Upper lobe of left lung (tissue), 4 donors: ENCODE results near the gene FAM174A.

Experiments
- CTCF ChIP-seq, 6 experiments: fragments of 450-650 bp in 4 of 6; fragments of 200-600 bp in 2 of 6; sonication (generic) in 2 of 6; IDR thresholded peaks; one replicate each; pipeline ENCODE4 v1.5.1; 2016 to 2019; ENCODE audit warnings: antibody characterized with exemption in 6 of 6
- POLR2A ChIP-seq, 4 donors: fragments of 450-650 bp; IDR thresholded peaks; one replicate each; pipeline ENCODE4 v1.5.1; 2016 to 2017; ENCODE audit warnings: antibody characterized with exemption in 4 of 4, mild to moderate bottlenecking in 2 of 4
- POLR2AphosphoS5 ChIP-seq, 2 donors: sonication (generic); formaldehyde crosslinking; IDR thresholded peaks; one replicate each; pipeline ENCODE4 v1.5.1; 2017; ENCODE audit warnings: antibody characterized with exemption in 2 of 2

- TF ChIP-seq CTCF (IDR thresholded peaks at IDR 0.05) (no peak), POLR2A (IDR thresholded peaks at IDR 0.05) (no peak), POLR2AphosphoS5 (IDR thresholded peaks at IDR 0.05) (no peak)
Observed at GRCh38 chr5:100546001-100546400, 10.8 kb downstream of the FAM174A start.
